A673 (cell line): ENCODE data around the gene PIK3CG.

ENCODE experiments used
- CTCF ChIP-seq: fragments of 300-800, 200-600 bp; sonication (generic); conservative IDR thresholded peaks from 2 replicates; pipeline ENCODE4 v1.5.1; 2017; ENCODE audit warnings: low read depth, mild to moderate bottlenecking, antibody characterized with exemption, low read length, moderate library complexity, mixed read lengths
- EZH2 ChIP-seq: fragments of 200-600 bp; sonication (generic); IDR thresholded peaks from 2 replicates; pipeline ENCODE4 v1.6.1; 2017; ENCODE audit warnings: borderline replicate concordance, low read depth, mild to moderate bottlenecking, mixed read lengths, antibody characterized with exemption, low read length; ENCODE audit not compliant: poor library complexity, severe bottlenecking

GRCh38 chr7:106841896-106842390 is 23.1 kb upstream of the PIK3CG start:
- TF ChIP-seq CTCF = no peak
- TF ChIP-seq EZH2 = no peak
